HCT116 (cell line): ENCODE measurements around the gene CHD9NB. TPM values are rescaled to one million over a fixed set of nuclear protein-coding genes. Genes with fewer than 3 reads are reported as not detected.

Experiments
- ATAC-seq: fragments of 200-7000 bp; cut with Tn5 transposase; 2 replicates; pipeline ENCODE4 v1.9.1; 2020; ENCODE audit warnings: mild to moderate bottlenecking, moderate library complexity
- BruUV-seq: library from RNA; stranded (reverse); fragments of 400-500 nt; replicated peaks from 2 replicates; lab custom pipeline; 2021; lab: Mats Ljungman, UMichigan
- CTCF ChIA-PET: fragments of 300-600 bp; sonication (Branson Sonifier 250); formaldehyde crosslinking; loops from one replicate; lab custom pipeline; 2021; ENCODE audit warnings: antibody characterized with exemption; lab: Charles Lee
- POLR2A ChIA-PET: fragments of 300-600, 350-600 bp; sonication (Branson Sonifier 250); formaldehyde crosslinking; loops from one replicate; lab custom pipeline; 2021; ENCODE audit warnings: antibody characterized with exemption; lab: Charles Lee
- RAD21 ChIA-PET, 2 experiments: fragments of 300-600 bp; sonication (Branson Sonifier 250); formaldehyde crosslinking; loops; one replicate each; lab custom pipeline; 2023; ENCODE audit warnings: low total read pairs in 2 of 2; ENCODE audit not compliant: uncharacterized antibody in 2 of 2, unreplicated experiment in 2 of 2, low non-redundant PET in 1 of 2; lab: Charles Lee
- DNase-seq: peaks from one replicate; pipeline ENCODE4 v3.0.0-alpha.2; 2010; ENCODE audit warnings: low read depth, low spot score
- H2AFZ ChIP-seq: fragments of 200-600 bp; shearing (Covaris generic), sonication (generic); 2 replicates; pipeline ENCODE4 v1.6.1; 2017; ENCODE audit warnings: low read depth, mixed run types, mixed read lengths, antibody characterized with exemption, low read length; ENCODE audit not compliant: poor library complexity, severe bottlenecking
- H3K27ac ChIP-seq: 2 replicates; pipeline ENCODE4 v1.5.1; 2012; ENCODE audit warnings: low read depth, low read length
- H3K27me3 ChIP-seq: fragments of 200-600 bp; sonication (generic); 2 replicates; pipeline ENCODE4 v1.6.1; 2016; ENCODE audit warnings: mixed run types, low read length, mixed read lengths; ENCODE audit not compliant: insufficient read depth
- H3K36me3 ChIP-seq, 2 experiments: fragments of 200-500 bp in 1 of 2; fragments of 200-600 bp in 1 of 2; sonication (Bioruptor generic) in 1 of 2; sonication (generic) in 1 of 2; 2 replicates each; pipeline versions ENCODE4 v1.5.1 to v1.6.1; 2014 to 2016; ENCODE audit warnings: low read length in 2 of 2, inconsistent platforms in 1 of 2, mixed read lengths in 1 of 2, mixed run types in 1 of 2; ENCODE audit not compliant: insufficient read depth in 2 of 2, control insufficient read depth in 1 of 2
- H3K4me1 ChIP-seq, 2 experiments: fragments of 200-600 bp in 1 of 2; sonication (generic) in 1 of 2; 2 replicates each; pipeline versions ENCODE4 v1.5.1 to v1.6.1; 2012 to 2017; ENCODE audit warnings: low read length in 2 of 2, inconsistent platforms in 1 of 2, mild to moderate bottlenecking in 1 of 2, mixed read lengths in 1 of 2, mixed run types in 1 of 2, moderate library complexity in 1 of 2; ENCODE audit not compliant: insufficient read depth in 2 of 2, control insufficient read depth in 1 of 2
- H3K4me2 ChIP-seq: fragments of 200-600 bp; sonication (generic); 2 replicates; pipeline ENCODE4 v1.6.1; 2017; ENCODE audit warnings: mixed run types, low read length, mixed read lengths
- H3K4me3 ChIP-seq, 2 experiments: fragments of 200-600 bp in 1 of 2; sonication (generic) in 1 of 2; replicated peaks in 1 of 2; 2 replicates each; pipeline ENCODE4 v1.5.1; 2011 to 2016; ENCODE audit warnings: low read length in 2 of 2, control low read depth in 1 of 2, low read depth in 1 of 2, mild to moderate bottlenecking in 1 of 2, mixed read lengths in 1 of 2, mixed run types in 1 of 2
- H3K79me2 ChIP-seq: fragments of 200-600 bp; sonication (generic); 2 replicates; pipeline ENCODE4 v1.6.1; 2017; ENCODE audit warnings: mild to moderate bottlenecking, mixed run types, low read length, moderate library complexity, mixed read lengths; ENCODE audit not compliant: insufficient read depth
- H3K9ac ChIP-seq: fragments of 200-600 bp; sonication (generic); 2 replicates; pipeline ENCODE4 v1.6.1; 2016; ENCODE audit warnings: low read length, mixed read lengths
- H3K9me2 ChIP-seq: fragments of 200-600 bp; sonication (generic), shearing (Covaris generic); 2 replicates; pipeline ENCODE4 v1.6.1; 2017; ENCODE audit warnings: mixed run types, mild to moderate bottlenecking, moderate library complexity; ENCODE audit not compliant: insufficient read depth
- H3K9me3 ChIP-seq, 2 experiments: fragments of 200-500 bp in 1 of 2; fragments of 200-600 bp in 1 of 2; sonication (Bioruptor generic) in 1 of 2; sonication (generic) in 1 of 2; 2 replicates each; pipeline ENCODE4 v1.6.1; 2014 to 2017; ENCODE audit warnings: low read length in 2 of 2, mixed read lengths in 2 of 2, inconsistent platforms in 1 of 2, low read depth in 1 of 2, mild to moderate bottlenecking in 1 of 2, mixed run types in 1 of 2, moderate library complexity in 1 of 2; ENCODE audit not compliant: control insufficient read depth in 1 of 2, insufficient read depth in 1 of 2
- H4K20me1 ChIP-seq: fragments of 200-600 bp; sonication (generic), shearing (Covaris generic); 2 replicates; pipeline ENCODE4 v1.6.1; 2017; ENCODE audit warnings: mixed run types, mild to moderate bottlenecking, moderate library complexity; ENCODE audit not compliant: insufficient read depth
- CEBPB ChIP-seq: IDR thresholded peaks from 2 replicates; pipeline ENCODE4 v1.6.1; 2012; ENCODE audit warnings: low read depth
- ELF1 ChIP-seq: IDR thresholded peaks from 2 replicates; pipeline ENCODE4 v1.6.1; 2012; ENCODE audit warnings: low read depth, borderline replicate concordance
- EZH2 ChIP-seq: fragments of 200-600 bp; sonication (generic); IDR thresholded peaks from 2 replicates; pipeline ENCODE4 v1.6.1; 2017; ENCODE audit warnings: antibody characterized with exemption, mixed run types
- JUND ChIP-seq: IDR thresholded peaks from 2 replicates; pipeline ENCODE4 v1.6.1; 2012
- SIN3A ChIP-seq: IDR thresholded peaks from 2 replicates; pipeline ENCODE4 v1.6.1; 2012; ENCODE audit warnings: low read depth
- SP1 ChIP-seq: IDR thresholded peaks from 2 replicates; pipeline ENCODE4 v1.6.1; 2012; ENCODE audit warnings: low read depth
- SRF ChIP-seq: IDR thresholded peaks from 2 replicates; pipeline ENCODE4 v1.6.1; 2012; ENCODE audit warnings: low read depth
- YY1 ChIP-seq: IDR thresholded peaks from 2 replicates; pipeline ENCODE4 v1.6.1; 2011; ENCODE audit warnings: low read length, low read depth, moderate library complexity, mild to moderate bottlenecking; ENCODE audit not compliant: insufficient replicate concordance; ENCODE audit errors: extremely low read depth
- ZFX ChIP-seq: fragments of 450-650 bp; IDR thresholded peaks from 2 replicates; pipeline ENCODE4 v1.6.1; 2017
- intact Hi-C: fragments of 100-400 bp; cut with micrococcal nuclease; formaldehyde crosslinking; loops from 2 replicates; pipeline ENCODE4 v1.10.0; 2022
- total RNA-seq: library from RNA; stranded (reverse); gene quantifications from one replicate; pipeline ENCODE4 v1.2.1, GENCODE V29; 2021; ENCODE audit not compliant: unreplicated experiment
- TF ChIP-seq, protein P1 (sequence below): IDR thresholded peaks from 2 replicates; pipeline ENCODE4 v1.6.1; 2012

Gene CHD9NB
- total RNA-seq, 1 experiment from 2014 or later, result 1.2 TPM

- Histone ChIP-seq H2AFZ (no peak overlapping the region), H3K36me3 (no peaks in the 10 kb centered on the region), H3K4me1 (peaks cover 16 to 56% of the 10 kb centered on the region in 2 experiments), H3K27ac (no peak overlapping the region), H3K9ac (peak overlapping the region; percentile 83; the same call in 1 of the 2 replicates), H4K20me1 (0 out of 2 replicates have a peak, but pooled peaks cover 4% of the 10 kb centered on the region)
- POLR2A ChIA-PET, result no interaction called here
- intact Hi-C loops, result no loop called here
- DNase-seq, result no peak
- RAD21 ChIA-PET, result no interaction called here
- no peak for TF ChIP-seq ELF1
- no peak for TF ChIP-seq SRF
- TF ChIP-seq, protein P1, sequence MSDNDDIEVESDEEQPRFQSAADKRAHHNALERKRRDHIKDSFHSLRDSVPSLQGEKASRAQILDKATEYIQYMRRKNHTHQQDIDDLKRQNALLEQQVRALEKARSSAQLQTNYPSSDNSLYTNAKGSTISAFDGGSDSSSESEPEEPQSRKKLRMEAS, result no peak
- TF ChIP-seq, all 23 proteins: peak for 0
- no TSS peak for BruUV-seq
- peaks cover 65% of the 10 kb centered on the region for H3K79me2 ChIP-seq
- H3K9me2 ChIP-seq, result no peaks in the 10 kb centered on the region
- no peaks in the 10 kb centered on the region for H3K9me3 ChIP-seq
- CTCF ChIA-PET, result interaction anchor here (1.8 to 2.9 kb wide), 2 partner anchors 43 to 227 kb away, joined by 5 to 24 read pairs; no protein-coding TSS in a partner anchor
- H3K4me3 ChIP-seq, result peak overlapping the region; percentile 79 to 87; a peak in 3 of 4 replicates
- H3K4me2 ChIP-seq, result peak overlapping the region; percentile 97
- ATAC-seq, result no peak
- no peaks in the 10 kb centered on the region for H3K27me3 ChIP-seq
These were observed 3.7 kb upstream of the CHD9NB start for GRCh38 chr16:53056392-53056881.

DNA sequence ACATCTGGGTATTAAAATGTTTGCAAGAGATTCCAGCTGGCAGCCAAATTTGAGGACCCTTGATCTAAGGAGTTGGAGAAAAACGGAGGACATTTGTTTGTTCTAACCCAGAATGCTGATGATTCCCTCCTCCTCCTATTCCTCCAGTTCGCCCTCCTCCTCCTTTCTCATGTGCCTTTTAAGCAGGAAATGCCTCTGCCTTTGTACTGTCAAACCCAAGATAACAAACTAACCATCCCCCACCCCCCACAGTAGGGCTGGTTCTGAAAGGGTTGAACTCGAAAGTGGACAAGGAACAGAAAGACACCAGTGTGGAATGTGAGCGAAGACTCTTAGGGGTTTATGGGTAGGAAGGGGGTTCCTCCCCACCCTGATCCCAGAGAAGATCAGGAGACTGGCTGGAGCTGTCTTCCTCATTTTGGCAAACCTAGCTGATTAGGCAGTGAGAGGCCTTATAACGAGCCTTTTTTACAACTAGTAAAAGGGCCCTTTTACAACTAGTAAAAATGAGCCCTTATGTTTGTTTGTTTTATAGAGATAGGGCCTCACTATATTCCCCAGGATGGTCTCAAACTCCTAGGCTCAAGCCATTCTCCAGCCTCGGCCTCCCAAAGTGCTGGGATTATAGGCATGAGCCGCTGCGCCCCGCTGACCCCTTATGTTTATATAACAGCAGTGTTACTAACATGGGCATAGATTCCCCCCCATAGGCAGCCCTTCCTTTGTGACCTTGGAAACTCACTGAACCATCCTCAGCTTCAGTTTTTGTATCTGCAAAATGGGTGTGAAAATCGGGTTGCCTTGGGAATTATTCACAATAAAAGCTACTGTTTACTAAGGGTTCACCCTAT is 3.1 kb upstream of the CHD9NB start:
- TF ChIP-seq SIN3A, result no peak
- TF ChIP-seq JUND, result no peak
- no peak for TF ChIP-seq SP1
- TF ChIP-seq ZFX, result no peak
- TF ChIP-seq EZH2, result no peak
- TF ChIP-seq YY1, result no peak
- TF ChIP-seq CEBPB, result no peak
- ChIA-PET RAD21 (interaction anchor here (1.2 kb wide), 2 partner anchors 227 to 228 kb away, joined by 3 to 6 read pairs; no protein-coding TSS in a partner anchor), POLR2A (no interaction called here), CTCF (interaction anchor here (0.8 to 2.9 kb wide), 8 partner anchors 7 to 454 kb away, joined by 3 to 24 read pairs (median 4); no protein-coding TSS in a partner anchor)
- Histone ChIP-seq H3K4me1 (peaks cover 13 to 50% of the 10 kb centered on the region in 2 experiments), H3K27me3 (no peaks in the 10 kb centered on the region), H4K20me1 (no peaks in the 10 kb centered on the region), H3K79me2 (peaks cover 58% of the 10 kb centered on the region), H3K36me3 (no peaks in the 10 kb centered on the region), H3K9ac (peak overlapping the region; percentile 83), H3K4me3 (peak overlapping the region; percentile 79 to 87), H3K4me2 (peak overlapping the region; percentile 97), H3K9me2 (no peaks in the 10 kb centered on the region), H3K9me3 (no peaks in the 10 kb centered on the region), H3K27ac (peak overlapping the region; percentile 74), H2AFZ (no peak overlapping the region)
- intact Hi-C loops, result loop anchor here (1.0 to 2.0 kb wide), 5 partner anchors 43 to 228 kb away; no protein-coding TSS in a partner anchor
- ATAC-seq (no peak), DNase-seq (no peak)
- BruUV-seq, result TSS peak; percentile 53
